Measurements from ENCODE around the gene PRSS57.
A peak's percentile ranks its signal among the peaks of the same experiment; 100 is the strongest.

PRSS57 gene

GRCh38 chr19:690203-690602, 5.0 kb downstream of the PRSS57 start:
- DNase-seq: no peak

GRCh38 chr19:688992-689391, 6.3 kb downstream of the PRSS57 start:
- no peak for DNase-seq

GRCh38 chr19:688214-688613, 7.0 kb downstream of the PRSS57 start:
- DNase-seq: no peak

- DNase-seq: no peak
These were observed 7.6 kb downstream of the PRSS57 start for GRCh38 chr19:687569-688166.

- no peak for DNase-seq
These were observed 8.5 kb downstream of the PRSS57 start for GRCh38 chr19:686589-687297.

- DNase-seq: no peak
These were observed 9.8 kb downstream of the PRSS57 start for GRCh38 chr19:685454-685931.

- DNase-seq: no peak
These were observed 12.5 kb downstream of the PRSS57 start for GRCh38 chr19:682678-683320.

DNA sequence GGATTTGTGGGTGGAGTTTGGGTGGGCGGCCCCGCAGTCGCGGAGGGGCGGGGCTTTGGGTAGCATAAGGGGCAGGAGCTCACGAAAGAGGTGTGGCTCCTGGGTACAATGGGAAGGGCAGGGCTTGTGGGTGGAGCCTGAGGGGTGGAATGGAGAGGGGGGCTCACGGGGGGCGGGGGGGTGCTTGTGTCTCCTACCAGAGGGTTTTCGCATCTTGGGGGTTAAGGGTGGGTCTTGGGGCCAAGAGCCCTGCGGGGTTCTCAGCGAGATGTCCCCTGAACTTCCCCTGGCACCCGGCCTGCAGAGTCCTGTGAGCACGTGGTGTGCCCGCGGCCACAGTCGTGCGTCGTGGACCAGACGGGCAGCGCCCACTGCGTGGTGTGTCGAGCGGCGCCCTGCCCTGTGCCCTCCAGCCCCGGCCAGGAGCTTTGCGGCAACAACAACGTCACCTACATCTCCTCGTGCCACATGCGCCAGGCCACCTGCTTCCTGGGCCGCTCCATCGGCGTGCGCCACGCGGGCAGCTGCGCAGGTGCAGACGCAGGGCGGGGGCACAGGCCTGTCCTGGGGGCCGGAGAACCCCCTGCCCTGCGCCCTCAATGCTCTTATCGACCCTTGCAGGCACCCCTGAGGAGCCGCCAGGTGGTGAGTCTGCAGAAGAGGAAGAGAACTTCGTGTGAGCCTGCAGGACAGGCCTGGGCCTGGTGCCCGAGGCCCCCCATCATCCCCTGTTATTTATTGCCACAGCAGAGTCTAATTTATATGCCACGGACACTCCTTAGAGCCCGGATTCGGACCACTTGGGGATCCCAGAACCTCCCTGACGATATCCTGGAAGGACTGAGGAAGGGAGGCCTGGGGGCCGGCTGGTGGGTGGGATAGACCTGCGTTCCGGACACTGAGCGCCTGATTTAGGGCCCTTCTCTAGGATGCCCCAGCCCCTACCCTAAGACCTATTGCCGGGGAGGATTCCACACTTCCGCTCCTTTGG, 13.9 kb downstream of the PRSS57 start:
- DNase-seq: no peak

GRCh38 chr19:680287-681028, 14.8 kb downstream of the PRSS57 start:
- peak; percentile 88 for DNase-seq

- DNase-seq: peak; percentile 82
These were observed 15.6 kb downstream of the PRSS57 start for GRCh38 chr19:679418-680286.

DNA sequence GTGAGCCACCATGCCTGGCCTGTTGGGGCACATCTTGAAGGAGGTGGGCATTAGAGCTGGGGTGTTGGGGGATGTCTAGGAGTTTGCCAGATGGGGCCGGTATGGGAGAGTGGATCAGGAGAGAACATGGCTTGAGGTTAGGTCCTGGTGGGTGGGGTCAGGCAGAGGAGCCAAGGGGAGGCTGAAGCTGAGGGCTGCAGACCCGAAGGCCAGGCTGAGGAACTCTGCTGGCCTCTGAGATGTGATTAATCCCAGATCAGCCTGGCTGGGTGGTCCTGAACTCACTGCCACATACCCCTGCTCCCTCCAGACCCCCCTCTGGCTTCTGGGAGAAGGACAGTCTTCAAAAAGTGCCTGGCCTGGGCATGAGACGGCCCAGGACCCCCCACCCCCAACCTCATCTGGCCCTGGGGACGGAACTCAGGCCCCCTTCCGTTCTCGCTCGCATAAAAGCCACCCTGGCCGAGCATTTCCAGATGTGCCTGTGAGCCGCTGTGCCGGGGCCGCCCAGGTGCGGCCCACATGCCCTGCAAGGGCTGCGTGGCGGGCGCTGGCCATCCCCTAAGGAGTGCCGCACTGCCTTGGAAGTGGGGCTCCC, 16.4 kb downstream of the PRSS57 start:
- no peak for DNase-seq

DNA sequence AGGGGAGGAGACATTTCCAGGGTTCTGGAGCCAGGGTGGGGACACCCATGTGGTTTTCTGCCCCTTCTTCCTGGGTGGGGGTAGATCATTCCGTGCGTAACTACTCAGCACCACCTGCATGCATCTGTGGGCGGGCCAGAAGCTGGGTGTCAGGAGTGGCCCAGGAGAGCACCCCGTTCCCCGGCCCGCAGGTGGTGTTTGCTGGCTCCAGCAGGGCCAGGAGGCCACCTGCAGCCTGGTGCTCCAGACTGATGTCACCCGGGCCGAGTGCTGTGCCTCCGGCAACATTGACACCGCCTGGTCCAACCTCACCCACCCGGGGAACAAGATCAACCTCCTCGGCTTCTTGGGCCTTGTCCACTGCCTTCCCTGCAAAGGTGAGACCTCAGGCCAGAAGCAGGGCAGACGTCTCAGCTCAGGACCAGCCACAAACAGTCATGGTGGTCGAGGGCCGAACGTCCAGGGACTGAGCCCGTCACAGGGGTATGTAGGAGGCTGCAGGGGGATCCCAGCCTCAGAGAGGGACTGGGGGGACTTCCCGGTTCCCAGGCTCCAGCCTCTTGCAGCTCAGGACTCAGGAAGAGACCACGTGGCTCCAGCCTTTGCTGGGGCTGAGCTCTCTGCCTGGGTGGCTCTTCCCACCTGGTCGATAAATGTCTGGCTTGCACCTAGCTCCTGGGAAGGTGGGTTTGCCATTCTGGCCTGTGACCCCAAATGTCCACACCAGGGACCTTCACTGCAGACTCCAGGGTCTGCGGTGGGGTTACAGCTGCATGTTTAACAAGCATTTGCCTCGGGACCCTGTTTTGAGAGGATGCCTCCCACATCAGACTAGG, 17.4 kb downstream of the PRSS57 start:
- DNase-seq: no peak

DNA sequence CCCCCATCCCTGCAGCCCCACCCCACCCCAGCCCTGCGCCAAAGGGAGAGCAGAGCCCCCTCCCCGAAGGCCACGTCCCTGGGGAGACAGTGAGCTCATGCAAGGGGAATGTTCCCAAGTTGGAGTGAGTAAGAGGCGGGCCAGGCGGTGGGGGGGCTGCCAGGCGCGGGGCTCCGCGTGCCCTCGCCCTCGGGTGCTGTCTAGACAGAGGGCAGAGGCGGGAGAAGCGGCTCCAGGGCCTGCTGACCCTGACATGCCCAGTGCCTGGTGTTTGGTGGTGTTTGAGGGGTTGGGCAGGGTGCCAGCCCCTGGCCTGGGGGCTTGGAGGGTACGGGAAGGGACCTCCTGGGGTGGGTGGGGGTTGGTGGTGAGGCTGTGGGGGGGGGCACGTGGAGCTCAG, 18.1 kb downstream of the PRSS57 start:
- no peak for DNase-seq

GRCh38 chr19:676339-677105, 18.7 kb downstream of the PRSS57 start, which contains the start of gene FSTL3:
TSS of gene FSTL3 (plus strand) at chr19:676392. CDS start at chr19:676424, 32 bp downstream.
- DNase-seq: no peak

GRCh38 chr19:676007-676338, 19.3 kb downstream of the PRSS57 start:
- no peak for DNase-seq

DNA sequence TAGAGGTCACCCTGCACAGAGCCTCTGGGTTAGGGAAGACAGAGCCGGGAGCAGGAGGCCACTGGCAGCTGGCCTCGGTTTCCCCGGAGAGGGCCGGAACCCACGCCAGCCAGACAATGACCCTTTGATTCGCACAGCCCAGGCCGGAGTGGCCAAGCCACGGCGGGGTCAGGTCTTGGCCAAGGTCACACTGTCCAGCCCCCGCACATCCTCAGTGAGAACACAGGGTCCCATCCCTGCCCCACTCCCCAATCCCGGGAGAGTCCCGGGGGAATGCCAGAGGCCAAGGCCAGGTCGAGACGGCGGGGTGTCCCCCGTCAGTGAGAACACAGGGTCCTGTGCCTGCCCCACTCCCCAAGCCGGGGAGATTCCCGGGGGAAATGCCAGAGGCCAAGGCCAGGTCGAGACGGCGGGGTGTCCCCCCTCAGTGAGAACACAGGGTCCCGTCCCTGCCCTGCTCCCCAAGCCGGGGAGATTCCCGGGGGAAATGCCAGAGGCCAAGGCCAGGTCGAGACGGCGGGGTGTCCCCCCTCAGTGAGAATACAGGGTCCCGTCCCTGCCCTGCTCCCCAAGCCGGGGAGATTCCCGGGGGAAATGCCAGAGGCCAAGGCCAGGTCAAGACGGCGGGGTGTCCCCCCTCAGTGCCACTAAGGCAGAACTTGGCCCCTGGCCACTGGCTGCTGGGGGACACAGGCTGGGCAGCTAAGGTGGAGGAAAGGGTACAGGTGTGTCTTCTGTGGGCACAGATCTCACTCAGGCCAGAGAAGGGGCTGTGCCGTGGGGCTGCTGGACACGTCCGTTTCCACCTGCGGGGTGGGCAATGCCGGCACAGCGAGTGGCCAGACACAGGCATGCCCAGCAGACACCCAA, 20.7 kb downstream of the PRSS57 start:
- no peak for DNase-seq

DNA sequence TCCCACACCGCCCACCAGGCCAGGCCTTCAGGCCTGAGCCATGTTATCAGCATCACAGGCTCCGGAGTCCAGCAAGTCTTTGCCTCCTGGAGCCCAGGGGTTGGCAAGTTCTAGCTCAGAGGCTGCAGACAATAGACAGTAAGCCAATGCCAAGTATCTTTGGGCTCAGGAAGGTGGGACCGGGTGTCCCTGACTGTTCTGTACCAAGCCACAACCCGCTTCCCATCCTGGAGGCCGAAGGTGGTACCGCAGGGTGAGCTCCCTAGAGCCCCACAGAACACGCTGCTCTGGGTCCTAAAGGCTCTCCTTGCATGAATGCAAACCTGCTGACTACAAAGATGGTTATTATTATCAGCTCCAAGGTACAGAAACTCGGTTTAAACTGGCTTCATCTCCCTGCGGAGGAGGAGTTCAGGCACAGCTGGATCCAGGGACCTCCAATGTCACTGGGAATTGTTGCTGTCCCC, 24.6 kb downstream of the PRSS57 start:
- no peak for DNase-seq

All from right kidney (tissue), 1 donor.